Osteoblast (primary cell): ENCODE measurements around the gene DPH2. TPM values are rescaled to one million over a fixed set of nuclear protein-coding genes. Genes with fewer than 3 reads are reported as not detected.

ENCODE experiments used
- DNase-seq: peaks from one replicate; pipeline ENCODE4 v3.0.0; 2011; ENCODE audit warnings: low spot score, mixed read lengths; ENCODE audit not compliant: insufficient read length; ENCODE audit errors: missing footprints
- H2AFZ ChIP-seq: 2 replicates; pipeline ENCODE4 v1.6.0; 2011; ENCODE audit warnings: mild to moderate bottlenecking, low read length
- H3K27ac ChIP-seq: 2 replicates; pipeline ENCODE4 v1.5.1; 2011; ENCODE audit warnings: mild to moderate bottlenecking, low read depth, low read length, moderate library complexity
- H3K27me3 ChIP-seq: 2 replicates; pipeline ENCODE4 v1.6.0; 2012; ENCODE audit warnings: mild to moderate bottlenecking, control low read depth, inconsistent platforms, low read length, moderate library complexity; ENCODE audit not compliant: insufficient read depth
- H3K36me3 ChIP-seq: 2 replicates; pipeline ENCODE4 v1.5.1; 2011; ENCODE audit warnings: mild to moderate bottlenecking, low read length, control low read depth, moderate library complexity; ENCODE audit not compliant: insufficient read depth
- H3K4me1 ChIP-seq: 2 replicates; pipeline ENCODE4 v1.5.1; 2011; ENCODE audit warnings: mild to moderate bottlenecking, low read length, control low read depth, moderate library complexity; ENCODE audit not compliant: insufficient read depth
- H3K4me2 ChIP-seq: 2 replicates; pipeline ENCODE4 v1.6.0; 2011; ENCODE audit warnings: mild to moderate bottlenecking, low read length; ENCODE audit not compliant: insufficient read depth
- H3K4me3 ChIP-seq: fragments of 200-600 bp; sonication (generic); 3 replicates; pipeline ENCODE4 v1.5.1; 2012; ENCODE audit warnings: mild to moderate bottlenecking, low read length, inconsistent platforms; ENCODE audit not compliant: insufficient read depth
- H3K79me2 ChIP-seq: 2 replicates; pipeline ENCODE4 v1.6.0; 2012; ENCODE audit warnings: mild to moderate bottlenecking, low read length, control low read depth, inconsistent platforms; ENCODE audit not compliant: insufficient read depth
- H3K9me3 ChIP-seq: 2 replicates; pipeline ENCODE4 v1.5.1; 2011; ENCODE audit warnings: low read depth, low read length, control low read depth
- H4K20me1 ChIP-seq: 2 replicates; pipeline ENCODE4 v1.6.0; 2012; ENCODE audit warnings: mild to moderate bottlenecking, low read length, control low read depth; ENCODE audit not compliant: insufficient read depth
- CTCF ChIP-seq: IDR thresholded peaks from 2 replicates; pipeline ENCODE4 v1.5.1; 2011; ENCODE audit warnings: mild to moderate bottlenecking, low read depth, low read length, moderate library complexity; ENCODE audit errors: extremely low read depth
- total RNA-seq: library from RNA; depleted of rRNA; stranded (reverse); fragments of >200 nt; gene quantifications from 2 replicates; pipeline ENCODE4 v1.2.3, GENCODE V29; 2012

DPH2 gene
- total RNA-seq, 1 donor = 15.6 TPM

DNA sequence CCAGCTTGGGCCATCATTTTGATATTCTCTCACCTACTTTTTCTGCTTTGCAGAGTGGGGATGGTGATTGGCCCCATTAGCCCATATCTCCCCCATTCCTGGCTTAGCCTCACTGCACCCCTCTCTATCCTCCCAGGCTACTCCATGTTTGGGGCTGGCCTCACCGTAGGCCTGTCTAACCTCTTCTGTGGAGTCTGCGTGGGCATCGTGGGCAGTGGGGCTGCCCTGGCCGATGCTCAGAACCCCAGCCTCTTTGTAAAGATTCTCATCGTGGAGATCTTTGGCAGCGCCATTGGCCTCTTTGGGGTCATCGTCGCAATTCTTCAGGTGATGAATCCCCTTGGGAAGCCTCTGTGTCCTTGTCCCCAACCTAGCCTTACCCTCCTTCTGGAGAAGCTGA lies 7.1 kb downstream of the DPH2 start:
- TF ChIP-seq CTCF = no peak
- no peak overlapping the region for H2AFZ ChIP-seq
- DNase-seq = peak; percentile 63
- H3K9me3 ChIP-seq = no peaks in the 10 kb centered on the region
- no peaks in the 10 kb centered on the region for H3K27me3 ChIP-seq
- peaks cover 32% of the 10 kb centered on the region for H3K36me3 ChIP-seq
- peak overlapping the region; percentile 96 for H3K4me2 ChIP-seq
- peaks cover 44% of the 10 kb centered on the region for H3K4me1 ChIP-seq
- no peak overlapping the region for H3K27ac ChIP-seq
- peaks cover 66% of the 10 kb centered on the region for H3K79me2 ChIP-seq
- H3K4me3 ChIP-seq = no peak overlapping the region
- H4K20me1 ChIP-seq = peaks cover 42% of the 10 kb centered on the region

- Histone ChIP-seq H3K27ac (no peak overlapping the region), H3K79me2 (peaks cover 73% of the 10 kb centered on the region), H2AFZ (no peak overlapping the region), H3K4me3 (no peak overlapping the region), H3K36me3 (peaks cover 31% of the 10 kb centered on the region), H4K20me1 (peaks cover 47% of the 10 kb centered on the region), H3K4me1 (peaks cover 44% of the 10 kb centered on the region), H3K4me2 (peak overlapping the region; percentile 90), H3K27me3 (no peaks in the 10 kb centered on the region), H3K9me3 (no peaks in the 10 kb centered on the region)
- TF ChIP-seq CTCF = no peak
- DNase-seq = peak; percentile 76
Measured at GRCh38 chr1:43977376-43978263, 7.8 kb downstream of the DPH2 start.

DNA sequence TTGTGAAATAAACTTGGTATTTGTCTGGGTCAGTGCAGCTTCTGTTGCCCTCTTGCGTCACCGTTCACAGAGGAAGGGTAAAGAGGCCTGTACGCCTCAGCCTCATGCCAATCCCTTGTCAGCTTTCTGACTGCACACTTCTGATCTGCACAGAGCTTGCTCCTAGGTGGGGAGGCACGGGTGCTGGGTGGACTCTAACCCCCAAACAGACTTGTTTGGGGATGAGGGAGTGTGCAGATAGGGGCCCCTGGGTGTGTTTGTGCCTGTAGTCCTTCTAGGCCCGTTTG lies 8.4 kb downstream of the DPH2 start:
- Histone ChIP-seq H2AFZ (no peak overlapping the region), H3K4me3 (no peak overlapping the region)
- peak; percentile 83 for DNase-seq

More for the DNA sequence above, 8.4 kb downstream of the DPH2 start:
- Histone ChIP-seq H3K4me1 (peaks cover 44% of the 10 kb centered on the region), H3K9me3 (no peaks in the 10 kb centered on the region), H4K20me1 (peaks cover 53% of the 10 kb centered on the region), H3K27me3 (no peaks in the 10 kb centered on the region), H3K79me2 (peaks cover 79% of the 10 kb centered on the region), H3K4me2 (peak overlapping the region; percentile 90), H3K36me3 (peaks cover 31% of the 10 kb centered on the region), H3K27ac (no peak overlapping the region)
- TF ChIP-seq CTCF = no peak
